Testis (tissue), 2 donors: ENCODE results near the gene MAPK11.

Source experiments
- CTCF ChIP-seq, 3 experiments: fragments of 450-650 bp in 2 of 3; fragments of 200-600 bp in 1 of 3; sonication (generic) in 1 of 3; IDR thresholded peaks; one replicate each; pipeline ENCODE4 v1.5.1; 2016 to 2019; ENCODE audit warnings: antibody characterized with exemption in 3 of 3, mild to moderate bottlenecking in 2 of 3, moderate library complexity in 1 of 3
- POLR2A ChIP-seq: fragments of 450-650 bp; IDR thresholded peaks from one replicate; pipeline ENCODE4 v1.6.1; 2017; ENCODE audit warnings: antibody characterized with exemption, mild to moderate bottlenecking, moderate library complexity

DNA sequence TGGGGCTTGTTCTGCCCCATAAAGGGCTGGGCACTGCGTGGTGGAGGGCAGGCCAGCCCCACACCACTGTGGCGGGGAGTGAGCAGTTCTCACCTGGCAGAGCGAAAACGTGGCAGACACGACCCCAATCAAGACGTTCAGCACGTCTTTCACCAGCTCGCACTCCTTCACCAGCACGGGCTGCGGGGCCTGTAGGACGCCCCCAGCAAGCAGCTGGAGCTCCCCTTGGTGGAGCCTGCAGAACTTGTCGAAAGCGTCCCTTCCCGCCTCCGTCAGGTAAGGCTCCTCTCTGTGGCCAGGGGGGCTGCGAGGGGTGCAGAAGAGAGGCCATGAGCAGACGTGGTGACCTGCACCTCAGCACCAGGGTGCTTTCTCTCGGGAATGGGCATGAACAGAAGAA is 37.0 kb downstream of the MAPK11 start:
- TF ChIP-seq CTCF (IDR thresholded peaks at IDR 0.05), result no peak
- no peak for TF ChIP-seq POLR2A
